ENCODE measurements around the gene MAN1C1. TPM values are rescaled to one million over a fixed set of nuclear protein-coding genes. Genes with fewer than 3 reads are reported as not detected.

Gene MAN1C1
- total RNA-seq, 1 experiment from 2014 or later, result 1.2 TPM

DNA sequence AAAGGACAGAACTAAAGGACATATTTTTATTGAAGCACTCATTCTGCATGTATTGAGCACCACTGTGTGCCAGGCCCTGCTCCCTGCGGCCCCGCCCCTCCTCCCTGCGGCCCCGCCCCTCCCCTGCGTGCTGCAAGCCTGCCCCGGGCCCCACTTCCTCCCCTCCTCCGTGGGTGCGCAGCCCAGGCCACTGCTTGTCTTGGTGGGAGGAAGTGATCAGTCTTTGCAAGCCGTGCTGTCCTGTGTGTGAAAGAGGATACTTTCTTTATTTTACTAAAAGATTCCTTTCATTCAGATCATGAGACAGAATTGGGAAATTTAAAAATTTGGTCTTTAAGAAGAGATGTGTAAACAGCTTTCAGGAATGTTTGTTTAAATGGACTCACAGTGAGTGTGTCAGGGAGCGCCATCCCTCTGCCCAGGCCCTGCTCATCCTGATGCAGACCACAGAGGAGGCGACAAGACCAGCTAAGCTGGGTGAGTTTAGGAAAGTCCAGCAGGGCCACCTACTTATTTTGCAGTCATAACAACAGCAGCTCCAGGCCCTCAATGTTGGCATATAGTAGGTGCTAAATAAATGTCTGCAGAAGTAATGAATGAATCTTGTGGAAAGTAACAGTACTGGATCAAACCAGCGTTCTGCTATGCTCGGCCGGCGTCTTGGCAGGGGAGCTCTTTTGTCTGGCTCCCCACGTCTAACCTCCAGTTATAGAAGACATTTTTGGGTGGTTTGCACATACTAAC lies 95.1 kb downstream of the MAN1C1 start:
- no peak for DNase-seq (ENCODE audit: low read depth, low spot score)
- ATAC-seq, result no peak
- H4K20me1 ChIP-seq (ENCODE audit: insufficient read depth), result no peaks in the 10 kb centered on the region
- H3K27me3 ChIP-seq (ENCODE audit: insufficient read depth, low read length), result no peaks in the 10 kb centered on the region
- H3K4me3 ChIP-seq (replicated peaks in 1 of 2; ENCODE audit: low read depth in 1 of 2, low read length in 2 of 2), result no peak overlapping the region
- H3K4me1 ChIP-seq (ENCODE audit: control insufficient read depth in 1 of 2, insufficient read depth in 2 of 2, low read length in 2 of 2), result peaks cover 6 to 26% of the 10 kb centered on the region in 2 experiments; a peak in 3 of 4 replicates
- H3K27ac ChIP-seq (ENCODE audit: low read depth, low read length), result no peak overlapping the region
- H3K79me2 ChIP-seq (ENCODE audit: insufficient read depth, low read length), result no peaks in the 10 kb centered on the region
- ChIA-PET CTCF (interaction anchor here (2.6 kb wide), 1 partner anchor 14 kb away, joined by 10 read pairs; no protein-coding TSS in a partner anchor), POLR2A (no interaction called here), RAD21 (ENCODE audit: low non-redundant PET in 1 of 2, low total read pairs in 2 of 2, uncharacterized antibody in 2 of 2, unreplicated experiment in 2 of 2) (no interaction called here)
- intact Hi-C loops (cut with micrococcal nuclease), result no loop called here
- no peak overlapping the region for H3K4me2 ChIP-seq (ENCODE audit: low read length)
- no peak overlapping the region for H3K9ac ChIP-seq (ENCODE audit: low read length)
- no peak overlapping the region for H2AFZ ChIP-seq (ENCODE audit: low read depth, low read length, poor library complexity, severe bottlenecking)
- BruUV-seq (replicated peaks), result no TSS peak
- H3K36me3 ChIP-seq (ENCODE audit: control insufficient read depth in 1 of 2, insufficient read depth in 2 of 2, low read length in 2 of 2), result no peaks in the 10 kb centered on the region
- no peaks in the 10 kb centered on the region for H3K9me3 ChIP-seq (ENCODE audit: control insufficient read depth in 1 of 2, insufficient read depth in 1 of 2, low read depth in 1 of 2, low read length in 2 of 2)
- TF ChIP-seq TCF7L2 (IDR thresholded peaks at IDR 0.05; ENCODE audit: borderline replicate concordance, extremely low read depth, insufficient read depth, insufficient read length), result no peak
- no peak for TF ChIP-seq ZNF274 (IDR thresholded peaks at IDR 0.05; ENCODE audit: low read depth, low read length)
- no peak for TF ChIP-seq RAD21 (IDR thresholded peaks at IDR 0.05; ENCODE audit: low read depth)
- no peak for TF ChIP-seq JUND (IDR thresholded peaks at IDR 0.05)
- no peak for TF ChIP-seq YY1 (IDR thresholded peaks at IDR 0.05; ENCODE audit: extremely low read depth, insufficient replicate concordance, low read depth, low read length)
- no peak for TF ChIP-seq CBX3 (IDR thresholded peaks at IDR 0.05; ENCODE audit: low read depth)
- TF ChIP-seq SIN3A (IDR thresholded peaks at IDR 0.05; ENCODE audit: low read depth), result no peak
- TF ChIP-seq, protein P1, sequence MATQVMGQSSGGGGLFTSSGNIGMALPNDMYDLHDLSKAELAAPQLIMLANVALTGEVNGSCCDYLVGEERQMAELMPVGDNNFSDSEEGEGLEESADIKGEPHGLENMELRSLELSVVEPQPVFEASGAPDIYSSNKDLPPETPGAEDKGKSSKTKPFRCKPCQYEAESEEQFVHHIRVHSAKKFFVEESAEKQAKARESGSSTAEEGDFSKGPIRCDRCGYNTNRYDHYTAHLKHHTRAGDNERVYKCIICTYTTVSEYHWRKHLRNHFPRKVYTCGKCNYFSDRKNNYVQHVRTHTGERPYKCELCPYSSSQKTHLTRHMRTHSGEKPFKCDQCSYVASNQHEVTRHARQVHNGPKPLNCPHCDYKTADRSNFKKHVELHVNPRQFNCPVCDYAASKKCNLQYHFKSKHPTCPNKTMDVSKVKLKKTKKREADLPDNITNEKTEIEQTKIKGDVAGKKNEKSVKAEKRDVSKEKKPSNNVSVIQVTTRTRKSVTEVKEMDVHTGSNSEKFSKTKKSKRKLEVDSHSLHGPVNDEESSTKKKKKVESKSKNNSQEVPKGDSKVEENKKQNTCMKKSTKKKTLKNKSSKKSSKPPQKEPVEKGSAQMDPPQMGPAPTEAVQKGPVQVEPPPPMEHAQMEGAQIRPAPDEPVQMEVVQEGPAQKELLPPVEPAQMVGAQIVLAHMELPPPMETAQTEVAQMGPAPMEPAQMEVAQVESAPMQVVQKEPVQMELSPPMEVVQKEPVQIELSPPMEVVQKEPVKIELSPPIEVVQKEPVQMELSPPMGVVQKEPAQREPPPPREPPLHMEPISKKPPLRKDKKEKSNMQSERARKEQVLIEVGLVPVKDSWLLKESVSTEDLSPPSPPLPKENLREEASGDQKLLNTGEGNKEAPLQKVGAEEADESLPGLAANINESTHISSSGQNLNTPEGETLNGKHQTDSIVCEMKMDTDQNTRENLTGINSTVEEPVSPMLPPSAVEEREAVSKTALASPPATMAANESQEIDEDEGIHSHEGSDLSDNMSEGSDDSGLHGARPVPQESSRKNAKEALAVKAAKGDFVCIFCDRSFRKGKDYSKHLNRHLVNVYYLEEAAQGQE (IDR thresholded peaks at IDR 0.05; ENCODE audit: low read depth), result no peak
- no peak for TF ChIP-seq SP1 (IDR thresholded peaks at IDR 0.05; ENCODE audit: low read depth)
- TF ChIP-seq, protein P2, sequence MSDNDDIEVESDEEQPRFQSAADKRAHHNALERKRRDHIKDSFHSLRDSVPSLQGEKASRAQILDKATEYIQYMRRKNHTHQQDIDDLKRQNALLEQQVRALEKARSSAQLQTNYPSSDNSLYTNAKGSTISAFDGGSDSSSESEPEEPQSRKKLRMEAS (IDR thresholded peaks at IDR 0.05), result no peak
- no peak for TF ChIP-seq POLR2AphosphoS5 (IDR thresholded peaks at IDR 0.05; ENCODE audit: low read depth, low read length)
- TF ChIP-seq ELF1 (IDR thresholded peaks at IDR 0.05; ENCODE audit: borderline replicate concordance, low read depth), result no peak
- no peak for TF ChIP-seq SRF (IDR thresholded peaks at IDR 0.05; ENCODE audit: low read depth)
- no peak for TF ChIP-seq EZH2phosphoT487 (IDR thresholded peaks at IDR 0.05; ENCODE audit: borderline replicate concordance)
- no peak for TF ChIP-seq CEBPB (IDR thresholded peaks at IDR 0.05; ENCODE audit: low read depth)
- TF ChIP-seq, protein P3, sequence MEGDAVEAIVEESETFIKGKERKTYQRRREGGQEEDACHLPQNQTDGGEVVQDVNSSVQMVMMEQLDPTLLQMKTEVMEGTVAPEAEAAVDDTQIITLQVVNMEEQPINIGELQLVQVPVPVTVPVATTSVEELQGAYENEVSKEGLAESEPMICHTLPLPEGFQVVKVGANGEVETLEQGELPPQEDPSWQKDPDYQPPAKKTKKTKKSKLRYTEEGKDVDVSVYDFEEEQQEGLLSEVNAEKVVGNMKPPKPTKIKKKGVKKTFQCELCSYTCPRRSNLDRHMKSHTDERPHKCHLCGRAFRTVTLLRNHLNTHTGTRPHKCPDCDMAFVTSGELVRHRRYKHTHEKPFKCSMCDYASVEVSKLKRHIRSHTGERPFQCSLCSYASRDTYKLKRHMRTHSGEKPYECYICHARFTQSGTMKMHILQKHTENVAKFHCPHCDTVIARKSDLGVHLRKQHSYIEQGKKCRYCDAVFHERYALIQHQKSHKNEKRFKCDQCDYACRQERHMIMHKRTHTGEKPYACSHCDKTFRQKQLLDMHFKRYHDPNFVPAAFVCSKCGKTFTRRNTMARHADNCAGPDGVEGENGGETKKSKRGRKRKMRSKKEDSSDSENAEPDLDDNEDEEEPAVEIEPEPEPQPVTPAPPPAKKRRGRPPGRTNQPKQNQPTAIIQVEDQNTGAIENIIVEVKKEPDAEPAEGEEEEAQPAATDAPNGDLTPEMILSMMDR (IDR thresholded peaks at IDR 0.05 in 2 of 3, conservative IDR thresholded peaks at IDR 0.05 in 1 of 3; ENCODE audit: borderline replicate concordance in 1 of 3, insufficient read depth in 1 of 3, low read depth in 2 of 3, low read length in 2 of 3), result no peak
- TF ChIP-seq FOSL1 (IDR thresholded peaks at IDR 0.05; ENCODE audit: low read depth), result no peak
- no peak for TF ChIP-seq ZFX (IDR thresholded peaks at IDR 0.05)
- TF ChIP-seq EGR1 (IDR thresholded peaks at IDR 0.05; ENCODE audit: low read depth), result no peak
- H3K9me2 ChIP-seq (ENCODE audit: insufficient read depth), result no peaks in the 10 kb centered on the region

Measured in HCT116 (cell line).